Kidney (tissue), 14 donors: ENCODE data around the gene SCARB1. TPM values are rescaled to one million over a fixed set of nuclear protein-coding genes. Genes with fewer than 3 reads are reported as not detected.
A peak's percentile ranks its signal among the peaks of the same experiment; 100 is the strongest.

Source experiments
- DNase-seq, 5 donors: peaks; one replicate each; pipeline ENCODE4 v3.0.0-alpha.2; 2013 to 2020
- FAIRE-seq: peaks from 2 replicates; lab custom pipeline; 2012; peaks lifted over from hg19 to GRCh38; lab: Jason Lieb, UNC
- H3K27ac ChIP-seq, 2 donors: one replicate each; pipeline ENCODE4 v1.7.0; 2013; ENCODE audit warnings: low read depth in 2 of 2, low read length in 2 of 2, inconsistent platforms in 1 of 2
- H3K27me3 ChIP-seq: one replicate; pipeline ENCODE4 v1.7.1; 2013; ENCODE audit warnings: low read length, inconsistent platforms; ENCODE audit not compliant: control insufficient read depth, insufficient read depth
- H3K36me3 ChIP-seq, 3 donors: one replicate each; pipeline versions ENCODE4 v1.7.0 to v1.7.1; 2013; ENCODE audit warnings: low read length in 3 of 3, control low read depth in 1 of 3, inconsistent platforms in 1 of 3; ENCODE audit not compliant: insufficient read depth in 3 of 3, control insufficient read depth in 2 of 3
- H3K4me1 ChIP-seq, 3 donors: one replicate each; pipeline versions ENCODE4 v1.7.0 to v1.7.1; 2013; ENCODE audit warnings: low read length in 3 of 3, inconsistent platforms in 1 of 3, low read depth in 1 of 3; ENCODE audit not compliant: control insufficient read depth in 2 of 3, insufficient read depth in 2 of 3
- H3K4me3 ChIP-seq, 3 donors: one replicate each; pipeline versions ENCODE4 v1.7.0 to v1.8.1; 2013; ENCODE audit warnings: low read length in 3 of 3, control low read depth in 1 of 3, inconsistent platforms in 1 of 3
- H3K9ac ChIP-seq, 3 donors: one replicate each; pipeline versions ENCODE4 v1.7.0 to v1.7.1; 2013; ENCODE audit warnings: low read length in 3 of 3, control low read depth in 1 of 3, inconsistent platforms in 1 of 3
- H3K9me3 ChIP-seq, 3 donors: one replicate each; pipeline versions ENCODE4 v1.7.0 to v1.7.1; 2013; ENCODE audit warnings: low read length in 3 of 3, control low read depth in 1 of 3, inconsistent platforms in 1 of 3; ENCODE audit not compliant: control insufficient read depth in 2 of 3, insufficient read depth in 1 of 3
- CTCF ChIP-seq: IDR thresholded peaks from 3 replicates; pipeline ENCODE4 v1.5.1; 2012; ENCODE audit warnings: mild to moderate bottlenecking, moderate library complexity, borderline replicate concordance; ENCODE audit not compliant: insufficient read depth; ENCODE audit errors: extremely low read depth
- intact Hi-C: fragments of 100-400 bp; cut with DNase I; formaldehyde crosslinking; loops from one replicate; pipeline ENCODE4 v1.11.1; 2022
- polyA plus RNA-seq: library from polyadenylated mRNA; stranded (reverse); fragments of 350-450 nt; fragmentation: Illumina TruSeq; extraction: RNeasy Lipid Tissue Mini Kit (QIAGEN cat#74804); gene quantifications from one replicate; pipeline ENCODE4 v1.2.3, GENCODE V29; 2014; ENCODE audit warnings: low read depth, low replicate concordance; ENCODE audit not compliant: insufficient read depth
- total RNA-seq: library from RNA; stranded (reverse); fragmentation: NEBNext Ultra II Directional; extraction: Animal tissue kit (Norgen Biotek cat#: 25700); gene quantifications from one replicate; pipeline ENCODE4 v1.2.1, GENCODE V29; 2021
- donor health status: control.
- donor health status: control.
- donor health status: control.
- donor health status: control.
- donor health status: control.
- donor health status: DM: yes; HTN: yes; CAD: no.
- donor health status: Normal renal cell carcinoma (clear cell type).

The SCARB1 gene
- total and polyA plus RNA-seq, 2 donors from 2014 or later, result 12.3 to 13.2 TPM

- intact Hi-C loops, result no loop called here
- H3K9me3 ChIP-seq, result no peaks in the 10 kb centered on the region
- FAIRE-seq (no peak), DNase-seq (no peak)
- H3K9ac ChIP-seq, result no peak overlapping the region
- H3K4me1 ChIP-seq, result peaks cover 0 to 4% (median 0%) of the 10 kb centered on the region in 3 donors
- no peak for TF ChIP-seq CTCF
- no peaks in the 10 kb centered on the region for H3K27me3 ChIP-seq
- H3K4me3 ChIP-seq, result no peak overlapping the region
- H3K36me3 ChIP-seq, result no peaks in the 10 kb centered on the region
- no peak overlapping the region for H3K27ac ChIP-seq
These were observed 35.2 kb upstream of the SCARB1 start for GRCh38 chr12:124898923-124899294.

- Histone ChIP-seq H3K36me3 (no peaks in the 10 kb centered on the region), H3K9me3 (no peaks in the 10 kb centered on the region), H3K27ac (no peak overlapping the region), H3K4me3 (no peak overlapping the region), H3K9ac (no peak overlapping the region), H3K27me3 (no peaks in the 10 kb centered on the region), H3K4me1 (peaks cover 0 to 4% (median 0%) of the 10 kb centered on the region in 3 donors)
- FAIRE-seq (no peak), DNase-seq (no peak)
- peak; percentile 37 for TF ChIP-seq CTCF
- intact Hi-C loops, result no loop called here
These were observed 34.7 kb upstream of the SCARB1 start for GRCh38 chr12:124898200-124898922.

- Histone ChIP-seq H3K36me3 (no peaks in the 10 kb centered on the region), H3K27ac (no peak overlapping the region), H3K9ac (no peak overlapping the region), H3K9me3 (no peaks in the 10 kb centered on the region), H3K4me3 (no peak overlapping the region), H3K27me3 (no peaks in the 10 kb centered on the region), H3K4me1 (peaks cover 0 to 4% (median 0%) of the 10 kb centered on the region in 3 donors)
- intact Hi-C loops, result no loop called here
- DNase-seq, result no peak
- no peak for FAIRE-seq
- no peak for TF ChIP-seq CTCF
These were observed 32.8 kb upstream of the SCARB1 start for GRCh38 chr12:124896461-124896860.
